GM21723 (cell line): Measurements from ENCODE around the gene RPL4.
A peak's percentile ranks its signal among the peaks of the same experiment; 100 is the strongest.
"Not testable (repeated sequence)": the region's sequence is repeated elsewhere in the genome, so short reads cannot be mapped to it uniquely, and the experiment has no call there.

Experiments used
- ATAC-seq: cut with Tn5 transposase; IDR thresholded peaks from one replicate; pipeline ENCODE4 v1.9.1; 2021; ENCODE audit warnings: mild to moderate bottlenecking, moderate library complexity; ENCODE audit not compliant: unreplicated experiment

RPL4 gene

DNA sequence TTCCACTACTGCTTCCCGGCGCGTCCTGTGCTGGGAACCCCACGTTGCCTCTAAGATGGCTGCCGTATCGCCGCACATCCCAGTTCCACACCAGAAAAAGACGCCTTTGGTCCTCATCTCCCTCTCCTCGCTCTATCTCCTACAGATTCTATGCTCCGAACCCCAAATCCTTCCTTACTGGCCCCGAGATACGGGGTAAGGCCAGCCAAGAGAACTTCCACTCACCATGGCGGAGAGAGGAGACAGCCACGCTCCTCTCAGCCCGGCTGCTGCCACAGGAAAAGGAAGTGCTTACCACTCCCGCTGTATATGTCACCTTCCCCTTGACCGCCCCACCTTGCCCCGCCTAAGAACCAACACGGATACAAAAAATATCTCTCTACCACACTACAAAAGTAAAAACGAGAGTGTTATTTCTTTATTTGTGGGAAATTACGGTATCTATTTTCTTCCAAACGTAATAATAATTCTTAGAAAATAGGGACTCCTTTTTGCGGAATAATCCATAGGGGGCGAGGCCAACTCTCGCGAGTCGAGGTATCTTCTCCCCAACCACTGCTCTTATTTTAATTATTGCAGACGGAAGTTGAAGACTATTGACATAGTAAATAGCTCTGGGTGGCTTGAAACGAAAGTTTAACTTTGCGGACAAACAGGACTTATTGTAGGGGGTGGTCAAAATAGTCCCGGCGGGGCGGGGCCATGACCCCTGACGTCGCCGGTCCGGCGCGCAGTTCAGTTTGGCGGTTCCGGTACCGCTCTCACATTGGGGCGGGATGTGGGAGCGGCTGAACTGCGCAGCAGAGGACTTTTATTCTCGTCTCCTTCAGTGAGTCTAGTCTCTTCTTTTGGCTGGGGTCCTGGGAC is at the start of gene RPL4, which contains the start of gene ZWILCH:
RPL4 (minus strand) TSS at position 293 of the 867 bp plus-strand sequence; CDS start at position 228, 65 bp downstream.
ZWILCH (plus strand) TSS at position 764 of the 867 bp plus-strand sequence; CDS start at position 777, 13 bp downstream.
- ATAC-seq = peak; percentile 73

DNA sequence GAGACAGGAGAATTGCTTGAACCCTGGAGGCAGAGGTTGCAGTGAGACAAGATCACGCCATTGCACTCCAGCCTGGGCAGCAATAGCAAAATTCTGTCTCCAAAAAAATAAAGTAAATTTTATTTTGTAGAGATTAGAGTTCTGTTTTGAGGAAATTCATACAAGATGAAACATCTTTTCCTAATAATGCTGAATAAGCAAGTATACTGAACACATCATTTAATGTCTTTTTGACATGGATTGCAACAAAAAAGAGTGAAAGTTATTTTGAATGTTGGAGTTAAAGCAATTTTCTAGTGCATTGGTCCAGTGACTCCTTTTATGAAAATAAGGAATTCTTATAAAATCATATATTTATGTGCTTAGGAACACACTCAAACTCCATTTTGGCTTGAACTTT is 40.6 kb upstream of the RPL4 start:
- ATAC-seq = no peak

GRCh38 chr15:66542896-66543295 is 38.2 kb upstream of the RPL4 start:
- ATAC-seq = no peak

- ATAC-seq = no peak
Measured at GRCh38 chr15:66535056-66535455, 30.4 kb upstream of the RPL4 start.

DNA sequence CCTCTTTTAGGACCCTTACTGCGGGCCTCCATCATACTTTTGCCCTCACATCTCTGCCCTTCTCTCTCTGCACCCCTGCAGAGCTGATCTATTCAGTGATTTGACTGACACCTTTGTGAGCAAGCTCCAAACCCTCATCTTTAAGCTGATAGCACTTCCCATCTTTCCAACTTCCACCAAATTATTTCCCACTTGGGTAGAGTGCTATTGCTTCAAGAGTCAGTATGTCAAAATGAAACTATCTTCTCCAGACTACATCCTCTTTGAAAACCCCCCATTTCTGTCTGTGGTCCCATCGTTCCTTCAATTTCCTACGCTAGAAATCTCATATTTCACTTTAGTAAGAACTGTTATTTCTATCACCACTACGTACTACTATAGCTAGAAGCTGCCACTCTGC is 20.2 kb upstream of the RPL4 start:
- no peak for ATAC-seq

DNA sequence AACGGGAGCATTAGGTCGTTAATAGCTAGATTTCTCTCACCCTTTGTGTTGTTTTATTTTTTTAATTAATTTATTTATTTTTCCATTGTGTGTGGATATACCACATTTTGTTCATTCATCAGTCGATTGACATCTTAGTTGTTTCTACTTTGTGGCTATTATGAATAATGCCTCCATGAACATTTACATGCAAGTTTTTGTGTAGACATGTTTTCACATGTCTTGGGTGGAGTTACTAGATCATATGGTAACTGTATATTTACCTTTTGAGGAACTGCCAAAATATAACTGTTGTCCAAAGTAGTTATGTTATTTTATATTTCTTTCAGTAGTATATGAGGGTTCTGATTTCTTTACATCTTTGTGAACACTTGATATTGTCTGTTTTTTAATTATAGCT is 19.3 kb upstream of the RPL4 start:
- no peak for ATAC-seq

GRCh38 chr15:66515901-66516322 is 11.3 kb upstream of the RPL4 start:
- ATAC-seq = no peak

GRCh38 chr15:66514586-66514985 is 9.9 kb upstream of the RPL4 start:
- ATAC-seq = no peak

- no peak for ATAC-seq
Measured at GRCh38 chr15:66508293-66508883, 3.7 kb upstream of the RPL4 start.

- ATAC-seq = no peak
Measured at GRCh38 chr15:66505818-66506217, 1.2 kb upstream of the RPL4 start.

DNA sequence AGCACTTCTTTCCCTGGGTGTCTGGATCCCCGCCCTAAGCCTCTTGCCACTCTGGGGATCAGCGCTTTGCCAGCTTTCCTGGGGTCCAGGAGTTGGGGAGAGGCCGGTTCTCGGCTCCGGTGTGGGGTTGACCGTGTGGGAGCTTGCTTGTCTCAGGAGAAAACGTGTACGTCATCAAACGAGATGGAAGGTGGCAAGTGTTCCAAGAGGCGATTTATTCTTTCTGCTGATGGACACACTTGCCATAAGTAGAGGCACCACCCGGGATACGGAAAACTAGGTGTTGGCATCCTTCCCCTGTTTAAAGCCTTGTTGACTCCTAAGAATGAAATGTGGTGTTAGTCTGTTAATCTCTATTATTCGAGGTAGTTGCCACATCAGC is 766 bp upstream of the RPL4 start:
- no peak for ATAC-seq

- no peak for ATAC-seq
Measured at GRCh38 chr15:66503780-66504562, 684 bp downstream of the RPL4 start.

- ATAC-seq = not testable (repeated sequence)
Measured at GRCh38 chr15:66503041-66503648, 1.5 kb downstream of the RPL4 start.

DNA sequence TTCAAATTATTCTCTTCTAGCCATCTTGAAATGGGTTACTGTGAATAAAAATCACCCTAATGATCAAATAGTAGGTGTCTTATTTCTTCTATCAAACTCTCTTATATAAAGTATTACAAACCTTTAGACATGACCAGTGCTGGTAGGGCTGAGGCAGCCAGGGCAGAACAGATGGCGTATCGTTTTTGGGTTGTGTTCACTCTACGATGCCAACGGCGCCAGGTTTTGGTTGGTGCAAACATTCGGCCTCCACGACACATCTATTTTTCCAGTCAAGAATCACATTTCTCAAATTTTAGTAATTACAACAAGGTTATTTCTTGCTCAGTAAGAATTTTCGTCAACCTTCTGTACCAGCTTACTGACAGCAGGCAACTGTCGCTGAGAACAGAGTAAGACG is 2.2 kb downstream of the RPL4 start:
- ATAC-seq = no peak

GRCh38 chr15:66500346-66500745 is 4.3 kb downstream of the RPL4 start:
- ATAC-seq = not testable (repeated sequence)

DNA sequence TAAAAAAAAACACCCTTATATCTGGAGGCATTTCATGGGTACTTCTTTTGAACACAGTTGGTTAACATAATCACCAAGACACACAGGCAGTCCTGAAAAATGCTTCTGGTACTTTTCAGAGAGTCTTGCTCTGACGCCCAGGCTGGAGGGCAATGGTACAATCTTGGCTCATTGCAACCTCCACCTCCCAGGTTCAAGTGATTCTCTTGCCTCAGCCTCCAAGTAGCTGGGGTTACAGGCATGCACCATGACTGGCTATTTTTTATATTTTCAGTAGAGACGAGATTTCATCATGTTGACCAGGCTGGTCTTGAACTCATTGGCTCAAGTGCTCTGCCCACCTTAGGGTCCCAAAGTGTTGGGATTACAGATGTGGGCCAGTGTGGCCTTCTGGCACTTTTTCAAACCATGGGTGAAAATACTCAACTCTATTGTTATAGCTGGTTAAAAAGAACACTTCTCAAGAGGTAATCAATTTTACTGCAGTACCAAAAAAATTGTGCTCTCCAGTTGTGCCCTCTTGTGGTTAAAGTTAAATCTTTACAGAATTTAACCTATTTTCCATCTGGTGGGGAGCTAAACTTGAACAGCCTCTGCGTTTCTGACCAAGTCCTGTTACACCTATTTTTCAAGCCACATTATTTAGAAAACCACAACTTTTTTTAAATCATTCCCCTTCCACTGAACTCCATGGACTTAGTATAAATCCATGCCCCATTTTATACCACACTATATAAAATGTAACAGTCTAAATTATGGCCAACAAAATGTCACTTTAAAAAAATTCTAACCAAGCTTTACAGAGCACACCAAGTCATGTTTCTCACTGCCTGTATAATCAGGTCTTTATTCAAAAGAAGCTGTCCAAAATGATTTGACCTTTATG is 5.9 kb downstream of the RPL4 start:
- ATAC-seq = no peak

- ATAC-seq = peak; percentile 76
Measured at GRCh38 chr15:66497502-66498455, 6.9 kb downstream of the RPL4 start, which contains the start of gene SNAPC5. Gene SNAPC5 (minus strand): TSS chr15:66497762. CDS start chr15:66497731, 31 bp downstream.

DNA sequence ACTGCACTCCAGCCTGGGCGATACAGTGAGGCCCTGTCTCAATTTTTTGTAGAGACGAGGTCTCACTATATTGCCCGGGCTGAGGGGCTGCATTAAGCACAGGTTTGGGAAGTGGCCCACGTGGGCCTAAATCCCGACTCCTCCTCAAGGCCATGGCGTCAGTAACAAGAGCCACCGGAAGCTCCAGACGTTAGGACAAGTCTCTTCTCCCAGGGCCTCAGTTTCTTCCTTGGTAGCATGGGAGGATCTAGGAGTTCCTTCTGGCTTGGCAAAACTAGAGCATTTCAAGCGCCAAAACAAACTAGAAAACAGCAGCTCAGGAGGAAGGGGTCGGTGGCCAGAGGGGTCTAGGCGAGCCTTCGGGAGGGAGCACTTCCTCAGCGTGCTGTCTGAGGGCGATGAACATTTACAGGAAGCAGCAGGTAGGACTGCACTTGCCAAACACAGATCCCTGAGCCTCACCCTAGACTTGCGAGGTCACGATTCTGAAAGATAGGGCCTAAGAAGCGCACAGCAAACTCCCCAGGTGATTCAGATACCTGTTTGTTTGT is 7.6 kb downstream of the RPL4 start:
- ATAC-seq = peak; percentile 10
